Right lobe of liver (tissue), 4 donors: ENCODE results near the gene NEURL1.

Experiments
- CTCF ChIP-seq, 4 donors: fragments of 200-600 bp in 3 of 4; fragments of 450-650 bp in 1 of 4; IDR thresholded peaks; one replicate each; pipeline versions ENCODE4 v1.5.1 to v1.8.0; 2016 to 2022; ENCODE audit warnings: antibody characterized with exemption in 4 of 4, mild to moderate bottlenecking in 2 of 4
- POLR2A ChIP-seq: fragments of 450-650 bp; IDR thresholded peaks from one replicate; pipeline ENCODE4 v1.6.1; 2017; ENCODE audit warnings: antibody characterized with exemption, mild to moderate bottlenecking
- donor health status: DM: no; HTN: no; CAD: no.
- donor health status: DM: no; HTN: no; CAD: no.
- donor health status: DM: no; HTN: yes; CAD: no.

DNA sequence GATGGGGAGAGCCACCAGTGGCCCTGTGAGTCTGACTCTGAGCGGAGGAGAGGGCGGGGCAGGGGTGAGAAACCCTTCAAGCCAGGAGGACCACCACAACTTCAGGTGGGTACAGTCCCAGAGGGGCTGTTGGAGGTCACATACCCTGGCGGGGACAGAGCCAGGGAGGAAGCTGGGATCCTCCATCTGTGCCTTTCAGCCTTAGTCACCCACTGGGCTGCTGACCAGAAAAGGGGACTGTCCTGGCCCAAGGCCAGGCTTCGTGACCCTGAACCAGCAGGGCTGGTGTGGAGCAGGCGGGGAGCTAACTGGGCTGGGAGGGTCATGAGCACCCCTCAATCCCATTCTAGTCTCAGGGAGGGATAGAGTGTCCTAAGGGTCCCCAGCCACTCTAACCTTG, 13.0 kb upstream of the NEURL1 start:
- TF ChIP-seq CTCF (IDR thresholded peaks at IDR 0.05), result no peak
- no peak for TF ChIP-seq POLR2A
